HG03175 (cell line): ENCODE results near the gene ARMC6.
"Not testable (repeated sequence)": the region's sequence is repeated elsewhere in the genome, so short reads cannot be mapped to it uniquely, and the experiment has no call there.

ENCODE experiments used
- ATAC-seq: cut with Tn5 transposase; IDR thresholded peaks from one replicate; pipeline ENCODE4 v1.9.1; 2021; ENCODE audit warnings: mild to moderate bottlenecking, moderate library complexity; ENCODE audit not compliant: unreplicated experiment

Gene ARMC6

DNA sequence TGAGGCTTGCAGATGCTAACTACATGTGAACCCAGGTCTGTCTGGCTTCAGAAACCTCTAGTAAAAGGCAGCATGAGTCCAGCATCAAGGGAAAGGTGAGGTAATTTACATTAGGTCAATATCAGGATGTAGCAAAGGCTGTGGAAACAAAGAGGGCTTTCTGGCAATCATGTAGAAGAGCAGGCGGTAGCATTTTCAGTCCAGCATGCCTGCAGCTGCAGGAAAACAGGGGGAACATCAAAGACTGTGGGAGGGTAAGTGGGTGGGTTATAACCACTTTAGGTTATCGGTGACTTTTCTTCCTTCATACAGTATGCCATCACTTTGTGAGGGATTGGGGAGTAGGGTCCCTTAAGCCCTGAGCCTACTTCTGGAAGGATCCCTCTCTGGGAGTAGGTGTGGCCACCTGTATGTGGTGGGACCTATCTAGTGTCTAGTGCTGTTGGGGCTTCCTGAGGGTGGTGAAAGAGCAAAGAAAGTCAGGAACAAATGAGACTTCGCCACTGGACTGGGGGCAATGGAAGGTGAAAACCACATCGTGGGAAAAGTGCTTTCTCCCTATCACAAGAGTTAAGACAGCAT, 10.9 kb upstream of the ARMC6 start:
- no peak for ATAC-seq

DNA sequence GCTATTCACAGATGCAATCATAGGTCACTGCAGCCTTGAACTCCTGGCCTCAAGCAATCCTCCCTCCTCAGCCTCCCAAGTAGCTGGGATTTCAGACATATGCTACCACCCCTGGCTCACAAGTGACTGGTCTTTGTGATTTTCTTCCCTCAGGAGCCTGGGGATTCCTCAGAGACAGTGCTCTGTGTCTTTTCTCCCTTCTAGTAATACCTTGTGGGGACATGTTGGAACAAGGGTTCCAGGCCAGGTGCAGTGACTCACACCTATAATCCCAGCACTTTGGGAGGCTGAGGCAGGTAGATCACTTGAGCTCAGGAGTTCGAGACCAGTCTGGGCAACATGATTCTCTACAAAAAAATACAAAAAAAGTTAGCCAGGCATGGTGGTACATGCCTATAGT, 10.0 kb upstream of the ARMC6 start:
- ATAC-seq, result not testable (repeated sequence)

DNA sequence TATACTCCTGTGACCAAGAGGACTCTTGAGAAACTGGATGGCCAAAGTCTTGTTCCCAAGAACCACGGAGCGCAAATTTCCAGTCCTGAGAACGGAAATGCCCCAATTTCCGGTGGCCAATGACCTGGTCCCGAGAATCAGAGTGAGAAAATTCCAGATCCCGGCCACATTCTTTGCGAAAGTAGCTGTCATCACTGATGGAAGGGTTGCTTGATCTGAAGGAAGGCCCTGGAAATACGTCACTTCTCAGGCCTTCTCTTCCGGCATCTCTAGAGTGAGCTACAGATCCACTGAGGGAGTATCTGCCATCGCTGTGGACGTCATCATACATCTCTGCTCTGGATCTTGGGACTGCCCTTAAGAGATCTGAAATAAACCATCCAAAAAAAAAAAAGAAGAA, 7.5 kb upstream of the ARMC6 start:
- no peak for ATAC-seq

DNA sequence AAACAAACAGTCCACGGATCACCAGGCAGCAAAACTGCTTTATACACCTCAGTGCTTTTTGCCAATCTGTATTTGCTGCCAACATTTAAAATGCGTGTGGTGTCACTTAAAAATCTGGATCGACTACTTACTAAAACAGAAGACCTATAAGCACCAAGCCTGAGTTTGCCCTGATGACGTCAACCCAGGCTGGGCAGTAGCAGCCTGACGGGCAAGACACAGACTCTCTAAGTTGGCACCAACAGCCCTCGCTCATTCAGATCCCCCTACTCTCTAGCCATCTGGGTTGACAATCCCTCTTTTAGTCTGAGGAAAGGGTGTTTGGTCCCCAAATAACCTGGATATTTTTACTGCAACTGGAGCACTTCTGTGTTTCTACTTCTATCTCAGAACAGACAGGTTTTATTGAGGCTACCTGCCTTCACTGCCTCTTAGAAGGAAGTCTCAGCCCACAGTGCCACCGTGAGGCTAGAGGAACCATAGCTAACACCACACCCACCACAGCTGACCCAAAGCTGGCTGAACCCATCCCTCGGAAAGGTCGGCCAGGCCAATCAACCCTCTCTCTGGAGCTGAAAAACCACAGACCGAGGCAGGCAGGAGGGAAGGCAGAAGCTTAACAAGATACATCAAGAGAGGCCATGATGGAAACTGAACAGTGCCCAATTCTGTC, 7.0 kb upstream of the ARMC6 start:
- ATAC-seq, result no peak

DNA sequence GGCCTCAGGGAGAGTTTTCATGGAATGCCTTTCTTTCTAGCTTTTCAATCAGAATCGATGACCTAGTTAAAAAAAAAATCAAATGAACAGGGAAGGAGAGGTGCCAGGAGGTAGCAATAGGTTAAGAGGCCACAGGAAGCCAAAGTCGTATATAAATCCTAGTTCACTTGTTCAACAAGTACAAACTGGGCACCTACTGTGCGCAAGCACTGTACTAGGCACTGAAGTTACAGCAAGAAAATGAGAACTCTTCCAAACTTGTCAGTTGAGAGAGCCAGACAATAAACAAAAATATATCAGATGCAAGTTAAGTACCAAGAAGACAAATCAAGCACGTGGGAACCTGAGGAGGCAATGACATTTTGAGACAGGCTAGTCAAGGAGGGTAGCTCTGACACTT, 6.2 kb upstream of the ARMC6 start:
- ATAC-seq, result no peak

DNA sequence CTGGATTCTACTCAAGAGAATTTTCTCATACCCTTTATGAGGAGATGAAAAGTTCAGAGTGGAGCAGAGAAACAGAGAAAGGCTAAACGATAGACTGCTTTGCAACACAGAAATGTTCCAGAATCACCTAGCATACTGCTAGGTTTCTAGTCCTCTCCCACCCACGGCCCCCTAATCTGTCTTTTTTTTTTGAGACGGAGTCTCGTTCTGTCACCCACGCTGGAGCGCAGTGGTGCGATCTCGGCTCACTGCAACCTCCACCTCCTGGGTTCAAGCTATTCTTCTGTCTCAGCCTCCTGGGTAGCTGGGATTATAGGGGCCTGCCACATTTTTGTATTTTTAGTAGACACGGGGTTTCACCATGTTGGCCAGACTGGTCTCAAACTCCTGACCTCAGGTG, 4.9 kb upstream of the ARMC6 start:
- ATAC-seq, result no peak

DNA sequence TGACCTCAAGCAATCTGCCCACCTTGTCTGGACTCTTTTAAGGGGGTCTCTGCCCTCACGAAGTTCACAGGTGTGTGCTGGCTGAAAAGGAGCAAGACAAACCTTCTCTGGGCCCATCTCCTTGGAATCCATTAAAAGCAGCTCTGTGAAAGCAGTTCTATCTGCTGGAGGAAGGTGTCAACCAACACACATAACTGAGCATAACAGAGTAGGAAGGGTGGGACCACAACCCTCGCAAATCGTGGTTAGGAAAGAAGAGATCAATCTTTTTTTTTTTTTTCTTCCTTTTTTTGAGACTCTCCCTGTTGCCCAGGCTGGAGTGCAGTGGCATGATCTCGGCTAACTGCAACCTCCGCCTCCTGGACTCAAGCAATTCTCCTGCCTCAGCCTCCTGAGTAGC, 1.5 kb upstream of the ARMC6 start:
- no peak for ATAC-seq

DNA sequence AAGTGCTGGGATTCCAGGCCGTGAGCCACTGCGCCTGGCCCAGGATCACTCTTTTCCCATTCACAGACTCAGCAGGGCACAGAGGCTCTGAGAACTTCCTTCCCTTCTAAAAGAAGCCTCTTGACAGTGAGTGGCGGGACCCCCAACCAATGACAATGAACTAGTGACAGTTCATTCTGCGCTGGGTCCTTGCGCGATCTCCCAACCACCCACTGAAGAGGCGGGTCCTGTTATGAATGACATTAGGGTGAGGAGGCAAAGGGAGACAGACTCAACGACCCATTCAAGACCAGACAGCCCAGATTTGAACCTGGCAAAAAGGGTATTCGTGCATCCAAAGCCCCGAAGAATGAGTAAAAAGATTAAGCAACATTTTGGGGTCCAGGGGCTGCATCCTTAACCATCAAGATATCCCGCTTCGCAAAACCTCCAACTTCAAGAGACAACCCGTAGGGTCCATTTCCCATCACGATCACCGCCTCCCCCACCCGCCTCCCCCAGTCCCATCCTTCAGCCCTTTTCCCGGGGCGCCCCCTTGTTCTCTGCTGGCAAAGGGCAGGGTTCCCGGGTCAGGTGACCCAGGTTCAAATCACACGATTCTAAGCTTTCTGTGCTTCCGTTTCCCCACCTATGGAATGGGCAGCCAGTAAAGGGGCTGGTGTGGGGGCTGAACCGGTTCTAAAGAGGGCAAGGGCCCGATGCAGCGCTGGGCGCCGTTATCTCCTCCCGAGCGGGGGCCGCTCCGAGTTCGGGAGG, 805 bp upstream of the ARMC6 start:
- peak; percentile 2 for ATAC-seq

DNA sequence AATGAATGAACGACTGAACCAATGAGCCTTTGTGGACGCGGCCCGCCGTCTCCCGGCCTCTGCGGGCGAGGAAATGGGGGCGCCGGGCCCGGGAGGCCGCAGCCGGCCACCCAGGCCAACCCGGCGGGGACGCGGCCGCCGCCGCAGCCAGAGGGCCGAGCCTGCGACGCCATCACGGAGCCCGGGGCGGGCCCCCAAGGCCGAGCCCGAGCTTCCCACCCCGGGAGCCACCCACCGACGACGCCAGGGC, 302 bp upstream of the ARMC6 start:
- ATAC-seq, result no peak

DNA sequence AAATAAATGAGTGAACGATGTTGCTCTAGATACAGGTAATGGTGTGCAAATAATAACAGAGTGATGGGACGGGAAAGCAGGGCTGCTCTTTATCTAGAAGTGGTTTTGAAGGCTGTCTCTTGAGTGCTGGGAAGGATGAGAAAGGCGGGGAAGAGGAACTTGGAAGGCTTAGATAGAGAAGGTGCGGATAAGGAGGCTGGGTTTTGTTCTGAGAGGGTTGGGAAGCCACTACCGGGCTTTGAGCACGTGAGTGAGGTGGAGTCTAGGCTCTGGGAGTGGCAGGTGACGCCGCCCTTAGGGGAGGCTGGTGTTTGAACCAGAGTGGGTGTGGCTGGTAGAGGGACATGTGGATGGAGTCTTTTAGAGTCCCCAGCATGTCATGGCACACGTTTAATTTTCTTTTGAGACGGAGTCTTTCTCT, 811 bp downstream of the ARMC6 start:
- ATAC-seq, result peak; percentile 56

DNA sequence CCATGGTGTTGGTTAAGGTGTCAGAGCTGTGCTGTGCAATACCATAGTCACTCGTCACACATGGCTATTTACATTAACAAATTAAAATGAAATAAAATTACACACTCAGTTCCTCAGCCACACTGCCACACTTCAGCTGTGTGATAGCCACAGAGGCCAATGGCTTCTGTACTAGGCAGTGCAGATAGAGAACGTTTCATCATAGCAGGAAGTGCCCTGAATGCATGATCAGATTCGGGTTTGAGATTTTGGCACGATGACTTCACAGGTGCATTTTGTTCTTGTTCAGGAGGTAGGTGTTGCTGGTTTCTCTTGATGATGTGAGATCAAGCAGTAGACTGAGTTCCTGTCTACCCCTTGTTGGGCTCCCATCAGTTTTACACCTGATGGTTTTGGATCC, 6.5 kb downstream of the ARMC6 start:
- ATAC-seq, result no peak

DNA sequence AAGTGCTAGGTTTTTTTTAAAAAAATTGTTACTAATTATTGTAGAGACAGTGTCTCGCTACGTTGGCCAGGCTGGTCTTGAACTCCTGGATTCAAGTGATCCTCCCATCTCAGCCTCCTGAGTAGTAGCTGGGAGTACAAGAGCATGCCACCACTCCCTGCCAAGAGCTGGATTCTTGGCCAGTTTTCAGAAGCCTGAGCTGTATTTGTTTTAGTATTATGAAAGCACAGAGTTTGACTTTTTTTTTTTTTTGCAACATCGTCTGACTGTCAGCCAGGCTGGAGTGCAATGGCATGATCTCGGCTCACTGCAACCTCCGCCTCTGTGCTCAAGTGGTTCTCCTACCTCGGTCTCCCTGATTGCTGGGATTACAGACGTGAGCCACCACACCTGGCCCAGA, 7.0 kb downstream of the ARMC6 start:
- ATAC-seq, result no peak

DNA sequence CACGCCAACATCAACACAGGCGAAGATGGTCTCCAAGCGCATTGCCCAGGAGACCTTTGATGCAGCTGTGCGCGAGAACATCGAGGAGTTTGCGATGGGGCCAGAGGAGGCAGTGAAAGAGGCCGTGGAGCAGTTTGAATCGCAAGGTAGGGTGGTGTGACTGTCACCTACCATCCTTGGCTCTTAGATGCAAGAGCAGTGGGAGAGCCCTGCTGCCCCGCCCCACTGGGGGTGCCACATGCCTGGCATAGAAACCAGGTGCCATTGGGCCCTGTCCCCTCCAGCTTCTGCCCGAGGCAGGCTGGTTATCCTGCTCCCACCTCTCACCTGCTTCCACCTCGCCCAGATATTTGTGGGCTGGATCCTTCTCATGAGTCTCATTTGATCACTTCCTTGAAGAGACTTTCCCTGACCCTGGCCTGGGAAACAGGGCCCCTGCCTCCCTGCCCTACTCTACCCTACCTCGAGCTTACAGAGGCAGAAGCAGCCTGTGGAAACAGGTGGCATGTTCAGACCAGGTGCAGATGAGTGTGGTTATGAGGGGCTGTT, 9.4 kb downstream of the ARMC6 start:
- no peak for ATAC-seq

DNA sequence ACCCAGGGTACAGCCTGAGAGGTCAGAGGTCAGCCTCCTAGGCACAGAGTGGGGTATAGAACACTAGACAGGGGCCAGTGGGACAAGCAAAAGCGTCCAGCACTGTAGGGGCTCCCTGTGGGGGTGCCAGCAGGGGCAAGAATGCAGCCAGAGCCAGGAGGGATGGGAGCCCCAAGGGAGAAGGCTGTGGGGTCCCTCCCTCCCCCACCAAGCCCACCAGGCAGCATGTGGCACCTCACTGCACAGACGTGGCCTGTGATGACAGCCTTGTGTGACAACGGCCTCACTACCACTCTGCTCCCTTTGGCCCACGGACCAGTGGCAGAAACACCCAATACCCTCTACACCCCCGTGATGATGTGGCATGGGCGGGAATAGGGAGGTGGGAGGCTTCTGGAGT, 10.1 kb downstream of the ARMC6 start:
- no peak for ATAC-seq

DNA sequence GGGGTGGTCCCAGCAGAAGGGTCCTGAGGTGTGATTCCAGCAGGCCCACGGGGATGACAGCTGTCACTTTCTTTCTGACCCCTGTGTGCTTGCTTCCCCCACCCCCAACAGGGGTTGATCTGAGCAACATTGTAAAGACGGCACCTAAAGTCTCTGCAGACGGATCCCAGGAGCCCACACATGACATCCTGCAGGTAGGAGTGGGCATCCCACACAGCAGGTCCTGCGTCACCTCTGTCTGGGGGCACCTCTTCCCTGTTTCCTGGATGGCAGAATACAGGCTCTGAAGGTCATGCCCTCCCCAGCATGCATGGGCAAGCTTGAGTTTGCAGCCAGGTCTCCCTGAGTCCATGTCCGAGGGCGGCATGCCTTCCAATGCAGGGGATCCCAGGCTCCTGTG, 10.5 kb downstream of the ARMC6 start:
- no peak for ATAC-seq

DNA sequence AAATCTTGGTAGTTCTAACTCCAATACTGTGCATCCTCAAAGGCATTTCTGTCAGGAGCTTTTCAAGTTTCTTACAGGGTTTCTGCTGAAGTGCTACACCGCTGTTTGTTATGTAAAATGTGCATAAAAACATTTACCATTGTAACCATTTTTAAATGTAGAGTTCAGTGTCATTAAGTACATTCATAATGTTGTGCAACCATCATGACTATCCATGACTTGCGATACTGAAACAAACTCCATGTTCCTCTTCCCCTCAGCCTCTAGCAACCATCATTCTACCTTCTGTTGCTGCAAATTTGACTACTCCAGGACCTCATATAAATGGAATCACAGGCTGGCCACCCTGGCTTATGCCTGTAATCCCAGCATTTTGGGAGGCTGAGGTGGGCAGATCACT, 16.0 kb downstream of the ARMC6 start:
- no peak for ATAC-seq

DNA sequence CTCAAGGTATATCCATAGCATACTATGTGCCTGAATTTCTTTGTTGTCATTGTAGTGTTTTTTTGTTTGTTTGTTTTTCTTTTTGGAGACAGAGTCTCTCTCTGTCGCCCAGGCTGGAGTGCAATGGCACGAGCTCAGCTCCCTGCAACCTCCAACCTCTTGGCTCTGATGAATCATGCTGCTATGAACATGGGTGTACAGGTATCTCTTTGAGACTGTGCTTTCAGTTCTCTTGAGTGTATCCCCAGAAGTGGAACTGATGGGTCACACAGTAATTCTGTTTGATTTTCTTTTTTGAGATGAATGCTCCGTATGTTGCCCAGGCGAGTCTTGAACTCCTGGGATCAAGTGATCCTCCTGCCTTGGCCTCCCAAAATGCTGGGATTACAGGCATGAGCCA, 16.7 kb downstream of the ARMC6 start:
- ATAC-seq, result no peak

DNA sequence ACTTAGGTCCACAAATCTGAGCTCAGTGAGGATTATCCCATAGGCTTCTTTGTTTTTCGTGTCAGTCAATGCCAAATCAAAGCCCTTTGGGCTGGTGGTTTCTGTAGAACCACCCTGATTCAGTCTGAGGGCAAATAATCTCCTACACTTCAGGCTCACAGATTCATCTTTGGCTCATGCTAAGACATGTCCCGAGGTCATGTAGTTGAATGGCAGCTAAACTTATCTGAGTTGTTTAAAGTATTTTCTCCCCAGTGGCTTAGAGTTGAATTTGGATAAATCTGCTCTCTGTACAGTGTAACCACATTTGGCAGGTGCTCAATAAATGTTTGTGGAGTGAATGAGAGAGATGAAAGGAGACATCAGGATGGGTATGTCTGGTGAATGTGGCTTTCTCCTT, 17.3 kb downstream of the ARMC6 start:
- ATAC-seq, result no peak

DNA sequence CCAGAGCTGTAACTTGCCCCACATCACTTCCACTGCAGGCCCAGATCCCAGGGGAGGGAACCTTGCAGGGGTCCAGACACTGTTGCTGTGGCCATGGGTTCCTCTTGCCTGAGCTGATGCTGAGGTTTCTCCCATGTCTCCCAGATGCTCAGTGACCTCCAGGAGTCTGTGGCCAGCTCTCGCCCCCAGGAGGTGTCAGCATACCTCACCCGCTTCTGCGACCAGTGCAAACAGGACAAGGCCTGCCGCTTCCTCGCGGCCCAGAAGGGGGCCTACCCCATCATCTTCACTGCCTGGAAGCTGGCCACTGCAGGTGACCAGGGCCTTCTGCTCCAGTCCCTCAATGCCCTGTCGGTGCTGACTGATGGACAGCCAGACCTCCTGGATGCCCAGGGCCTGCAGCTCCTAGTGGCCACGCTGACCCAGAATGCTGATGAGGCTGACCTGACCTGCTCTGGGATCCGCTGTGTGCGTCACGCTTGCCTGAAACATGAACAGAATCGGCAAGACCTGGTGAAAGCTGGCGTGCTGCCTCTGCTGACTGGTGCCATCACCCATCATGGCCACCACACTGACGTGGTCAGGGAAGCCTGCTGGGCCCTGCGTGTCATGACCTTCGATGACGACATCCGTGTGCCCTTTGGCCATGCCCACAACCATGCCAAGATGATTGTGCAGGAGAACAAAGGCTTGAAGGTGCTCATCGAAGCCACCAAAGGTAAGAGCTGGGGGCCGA, 18.2 kb downstream of the ARMC6 start:
- ATAC-seq, result no peak

DNA sequence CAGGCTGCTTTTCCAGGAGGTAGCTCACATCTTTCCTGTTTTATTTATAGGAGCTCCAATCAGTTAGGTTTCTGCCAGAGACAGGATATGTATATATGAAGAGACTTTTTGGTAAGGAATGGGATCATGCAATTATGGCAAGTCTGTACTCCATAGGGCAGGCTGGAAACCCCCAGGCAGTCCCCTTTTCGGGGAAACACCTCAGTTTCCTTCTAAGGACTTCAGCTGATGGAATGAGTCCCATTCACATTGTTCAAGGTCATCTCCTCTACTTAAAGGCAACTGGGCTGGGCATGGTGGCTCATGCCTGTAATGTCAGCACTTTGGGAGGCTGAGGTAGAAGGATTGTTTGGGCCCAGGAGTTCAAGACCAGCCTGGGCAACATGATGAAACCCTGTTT, 19.5 kb downstream of the ARMC6 start:
- no peak for ATAC-seq

DNA sequence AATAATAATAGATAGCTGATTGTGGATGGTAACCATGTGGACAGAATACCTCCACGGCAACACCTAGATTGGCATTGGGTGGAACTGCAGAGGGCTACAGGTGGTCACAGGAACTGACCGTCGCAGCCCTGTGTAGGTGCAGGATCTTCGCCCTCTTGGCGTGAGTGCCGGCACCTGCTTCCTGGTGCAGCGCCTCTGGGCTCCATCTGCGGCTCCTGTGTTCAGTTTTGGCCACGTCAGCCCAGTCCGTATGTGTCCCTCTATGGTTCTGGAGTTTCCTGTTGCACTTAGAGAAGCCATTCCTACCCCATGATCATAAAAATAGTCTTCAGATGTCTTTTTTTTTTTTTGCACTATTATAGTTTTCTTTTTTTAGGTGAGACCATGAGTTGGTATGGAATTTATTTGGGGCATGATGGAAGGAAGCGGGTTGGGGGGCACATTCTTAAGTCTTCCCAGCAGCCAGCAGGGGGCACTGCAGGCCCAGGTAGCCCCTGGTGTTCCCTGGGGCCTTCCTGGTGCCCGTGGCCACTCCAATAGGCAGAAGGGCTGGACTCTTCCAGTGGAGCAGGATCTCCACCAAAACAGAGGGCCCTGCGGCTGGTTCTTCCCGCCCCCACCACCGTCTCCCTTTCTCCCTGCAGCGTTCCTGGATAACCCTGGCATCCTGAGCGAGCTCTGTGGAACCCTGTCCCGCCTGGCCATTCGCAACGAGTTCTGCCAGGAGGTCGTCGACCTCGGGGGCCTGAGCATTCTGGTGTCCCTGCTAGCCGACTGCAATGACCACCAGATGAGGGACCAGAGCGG, 20.3 kb downstream of the ARMC6 start:
- no peak for ATAC-seq
